Measurements from ENCODE around the gene NDUFS7.

- TF ChIP-seq CTCF (IDR thresholded peaks at IDR 0.05) (no peak), POLR2A (IDR thresholded peaks at IDR 0.05) (no peak)
Measured at GRCh38 chr19:1379126-1379905, 4.4 kb upstream of the NDUFS7 start.

All from sigmoid colon (tissue), 3 donors.